HPDE6-E6E7 (cell line): ENCODE results near the gene EMID1.

Source experiments
- DNase-seq: peaks from one replicate; pipeline ENCODE4 v3.0.0; 2011; ENCODE audit warnings: missing footprints; ENCODE audit errors: extremely low spot score

Gene EMID1

GRCh38 chr22:29259253-29259899, 53.7 kb downstream of the EMID1 start:
- DNase-seq = no peak

DNA sequence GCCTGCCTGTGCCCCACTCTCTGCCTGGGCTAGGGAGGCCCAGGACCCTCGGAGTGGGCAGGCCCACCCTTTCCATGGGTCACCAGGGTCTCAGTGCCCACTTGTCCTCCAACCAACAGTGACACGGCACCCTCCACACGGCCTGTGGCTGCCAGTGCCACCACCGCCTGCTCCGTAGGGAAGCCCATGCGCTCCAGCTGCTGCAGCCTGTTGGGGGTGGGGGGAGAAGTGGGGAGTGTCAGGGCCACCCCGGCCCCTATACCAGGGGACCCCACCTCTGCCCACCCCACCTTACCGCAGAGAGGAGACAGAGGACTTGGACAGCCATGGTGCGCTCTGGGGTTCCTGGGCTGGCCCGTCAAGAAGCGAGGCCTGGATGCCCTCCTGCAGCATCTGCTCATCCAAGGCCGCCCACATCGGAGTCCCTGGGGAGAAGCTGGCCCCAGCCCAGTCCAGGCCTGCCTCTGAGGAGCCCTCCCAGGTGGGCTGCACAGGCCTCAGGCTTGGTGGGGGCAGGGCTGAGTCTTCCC, 54.4 kb downstream of the EMID1 start:
- DNase-seq = no peak

DNA sequence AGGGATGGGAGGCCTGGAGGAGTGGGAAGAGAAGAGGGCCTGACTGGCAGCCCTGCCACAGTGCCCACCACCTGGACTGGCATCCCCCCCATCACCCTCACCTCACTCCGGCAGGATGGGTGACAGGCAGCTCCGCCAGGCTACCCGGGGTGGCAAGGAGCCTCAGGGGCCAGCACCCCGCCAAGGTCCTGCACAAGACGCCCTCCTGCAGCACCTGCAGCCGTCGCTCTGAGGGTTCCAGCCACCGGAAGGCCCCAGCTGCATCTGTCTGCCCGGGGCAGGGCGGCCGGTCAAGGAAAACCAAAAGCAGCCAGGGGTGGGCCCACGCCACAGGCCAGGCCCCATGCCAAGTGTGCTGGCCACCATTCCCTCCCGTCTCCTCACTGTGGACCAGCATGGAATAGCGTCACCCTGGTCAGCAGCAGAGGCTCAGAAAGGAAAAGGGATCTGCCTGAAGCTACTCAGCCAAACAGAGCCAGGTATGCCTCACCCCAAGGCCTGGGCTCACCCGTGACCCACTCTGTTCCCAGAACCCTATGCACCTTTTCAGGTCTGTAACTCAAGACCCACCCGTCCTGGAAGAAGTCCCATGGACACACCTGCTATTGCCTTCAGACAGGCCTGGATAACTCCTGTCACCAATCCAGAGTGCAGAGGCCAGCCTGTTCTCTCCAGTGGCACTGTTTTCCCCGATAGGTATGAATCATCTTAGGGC, 55.1 kb downstream of the EMID1 start:
- DNase-seq = no peak

DNA sequence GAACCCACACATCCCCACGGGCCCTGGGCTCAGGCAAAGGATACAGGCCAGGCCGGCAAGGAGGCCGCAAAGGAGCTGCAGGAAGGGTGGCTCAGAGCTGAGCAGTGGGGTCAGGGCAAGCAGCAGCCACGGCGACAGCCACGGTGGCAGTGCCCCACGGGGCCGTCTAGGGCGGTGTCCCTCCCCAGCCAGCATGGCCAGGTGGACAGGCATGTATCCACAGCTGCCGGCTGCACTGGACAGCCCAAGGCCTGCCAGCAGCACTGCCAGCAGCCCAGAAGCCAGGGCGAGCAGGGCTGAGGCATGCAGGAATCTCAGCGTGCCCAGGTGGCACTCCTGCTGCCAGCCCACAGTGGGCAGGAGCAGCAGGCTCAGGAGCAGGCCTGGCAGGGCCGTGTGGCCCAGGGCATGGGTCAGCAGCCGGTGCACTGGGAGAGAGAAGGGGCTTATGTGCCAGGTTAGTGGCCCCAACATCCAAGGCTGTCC, 58.1 kb downstream of the EMID1 start:
- DNase-seq = no peak

DNA sequence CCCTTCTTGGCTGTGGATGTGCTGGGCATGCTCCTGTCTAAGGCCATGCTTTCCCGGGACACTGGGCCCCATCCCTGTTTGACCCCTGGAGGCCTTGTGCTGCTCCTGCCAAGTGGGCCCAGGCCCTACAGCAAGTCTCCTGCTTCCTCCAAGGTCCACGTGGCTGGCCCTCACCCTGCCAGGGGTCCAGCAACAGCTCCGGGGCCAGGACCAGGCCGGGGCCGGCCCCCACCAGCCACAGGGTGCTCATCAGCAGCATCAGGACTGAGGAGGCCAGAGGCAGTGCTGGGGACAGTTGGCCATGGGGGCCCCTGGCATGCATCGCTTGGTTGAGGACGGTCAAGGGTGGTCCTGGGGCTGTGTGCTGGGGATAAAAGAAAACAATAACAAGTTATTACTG, 59.6 kb downstream of the EMID1 start:
- no peak for DNase-seq

GRCh38 chr22:29265929-29266328, 60.2 kb downstream of the EMID1 start:
- no peak for DNase-seq

GRCh38 chr22:29266564-29267461, 61.1 kb downstream of the EMID1 start:
- no peak for DNase-seq

DNA sequence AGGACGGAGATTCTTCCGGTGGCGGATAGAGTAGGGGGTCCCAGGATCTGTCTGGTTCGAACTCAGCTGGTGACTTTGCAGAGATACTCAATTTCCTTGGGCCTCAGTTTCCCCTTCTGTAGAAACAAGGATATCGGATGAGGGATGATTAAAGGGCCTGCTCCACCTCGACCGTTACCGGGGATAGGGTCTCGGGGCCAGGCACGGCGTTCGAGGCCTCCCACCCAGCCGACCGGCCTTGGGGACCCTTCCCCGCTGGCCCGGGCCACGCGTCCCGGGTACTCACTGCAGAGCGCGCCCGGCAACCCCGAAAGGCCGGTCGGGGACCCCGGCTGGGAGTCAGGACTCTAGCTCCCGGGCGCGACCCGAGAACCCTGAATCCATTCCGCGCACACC, 61.8 kb downstream of the EMID1 start:
- DNase-seq = no peak

DNA sequence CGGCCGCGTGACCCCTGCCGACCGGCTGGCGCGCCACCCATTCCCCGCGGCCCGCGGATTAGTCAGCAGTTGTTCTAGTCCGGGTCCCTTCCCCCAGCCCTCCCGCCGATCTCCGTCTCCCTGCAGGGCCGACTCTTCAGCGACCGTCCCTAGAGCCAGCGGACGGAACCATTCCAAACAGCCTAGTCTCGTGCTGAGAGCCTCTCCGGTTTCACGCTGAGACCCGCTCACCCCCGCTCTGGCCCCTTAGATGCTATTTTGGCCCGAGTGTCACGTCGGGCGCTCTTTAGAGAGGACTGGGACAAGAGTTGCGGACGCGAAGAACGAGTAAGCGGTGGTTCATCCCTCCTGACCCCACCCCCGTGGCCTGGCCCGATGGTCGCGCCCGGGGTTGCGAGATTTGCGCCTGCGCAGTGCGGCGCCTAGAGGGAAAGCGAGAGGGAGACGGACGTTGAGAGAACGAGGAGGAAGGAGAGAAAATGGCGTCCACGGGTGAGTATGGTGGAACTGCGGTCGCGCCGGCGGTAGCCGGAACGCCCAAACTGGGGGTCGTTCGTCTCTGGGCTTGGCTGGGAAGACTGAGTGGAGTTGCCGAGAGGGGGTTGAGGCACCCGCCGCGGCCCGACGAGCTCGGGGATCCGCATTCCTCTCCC, 62.3 kb downstream of the EMID1 start, which contains the start of the genes EWSR1 and RHBDD3:
Gene EWSR1 (plus strand): TSS at position 411 of the 653 bp plus-strand sequence. CDS start 69 bp downstream, at position 480.
Gene RHBDD3 (minus strand): TSS at position 124 of the 653 bp plus-strand sequence. CDS start 2,355 bp downstream, outside the sequence.
- DNase-seq = peak; percentile 90

- DNase-seq = no peak
Observed at GRCh38 chr22:29268511-29269229, 63.0 kb downstream of the EMID1 start.

GRCh38 chr22:29269230-29269604, 63.5 kb downstream of the EMID1 start:
- no peak for DNase-seq

DNA sequence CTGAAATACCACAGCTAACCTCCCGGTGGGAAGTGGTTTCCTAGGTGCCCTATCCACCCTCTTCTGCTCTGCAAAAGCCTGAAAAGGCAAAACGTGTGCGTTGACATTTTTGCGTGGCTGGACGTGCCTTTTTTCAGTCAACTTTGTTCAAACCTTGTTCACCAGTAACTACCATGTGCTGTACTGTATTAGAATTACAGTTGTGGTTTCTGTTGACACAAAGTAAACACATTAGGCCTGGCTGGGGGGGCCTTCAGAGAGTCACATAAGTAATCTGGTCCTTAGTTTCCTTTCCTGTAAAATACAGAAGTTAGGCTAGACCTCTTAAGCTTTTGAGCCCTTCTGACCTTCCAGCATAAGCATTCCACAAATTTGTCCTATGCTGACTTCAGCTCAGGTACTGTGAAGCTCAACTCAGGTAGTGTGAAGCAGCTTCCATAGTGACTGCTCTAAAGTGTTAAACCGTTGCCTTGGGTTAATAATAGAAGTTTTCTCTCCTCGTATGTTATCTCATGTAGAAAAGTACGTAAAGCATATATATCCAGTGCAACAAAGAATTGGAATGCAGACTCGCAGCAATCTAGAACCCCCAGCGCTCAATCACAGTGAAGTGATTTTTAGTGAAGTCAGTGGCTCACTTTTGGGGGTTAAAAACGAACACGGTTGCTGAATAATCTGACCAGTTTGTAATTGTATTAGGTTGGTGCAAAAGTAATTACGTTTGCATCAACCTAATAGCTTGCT, 64.2 kb downstream of the EMID1 start:
- no peak for DNase-seq

- no peak for DNase-seq
Observed at GRCh38 chr22:29270475-29271271, 65.0 kb downstream of the EMID1 start.

DNA sequence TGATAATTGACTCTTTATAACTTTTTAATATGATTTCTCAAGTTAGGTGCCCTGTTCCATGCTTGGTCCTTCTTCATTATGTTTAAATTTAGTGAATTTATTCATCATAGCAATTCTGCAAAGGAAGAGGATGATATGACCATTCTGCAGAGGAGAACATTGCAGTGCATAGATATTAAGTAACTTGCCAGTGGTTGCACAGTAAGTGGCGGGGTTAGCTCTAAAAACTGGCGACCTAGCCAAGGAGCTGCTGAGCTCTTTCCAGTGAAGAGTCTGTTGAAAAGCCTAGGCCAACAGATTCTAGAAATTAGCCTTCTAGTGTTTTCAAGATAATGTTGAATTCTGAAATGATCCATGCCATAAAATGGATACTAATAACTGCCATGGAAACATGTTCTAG, 66.9 kb downstream of the EMID1 start:
- DNase-seq = no peak

GRCh38 chr22:29275167-29275566, 69.5 kb downstream of the EMID1 start:
- no peak for DNase-seq

DNA sequence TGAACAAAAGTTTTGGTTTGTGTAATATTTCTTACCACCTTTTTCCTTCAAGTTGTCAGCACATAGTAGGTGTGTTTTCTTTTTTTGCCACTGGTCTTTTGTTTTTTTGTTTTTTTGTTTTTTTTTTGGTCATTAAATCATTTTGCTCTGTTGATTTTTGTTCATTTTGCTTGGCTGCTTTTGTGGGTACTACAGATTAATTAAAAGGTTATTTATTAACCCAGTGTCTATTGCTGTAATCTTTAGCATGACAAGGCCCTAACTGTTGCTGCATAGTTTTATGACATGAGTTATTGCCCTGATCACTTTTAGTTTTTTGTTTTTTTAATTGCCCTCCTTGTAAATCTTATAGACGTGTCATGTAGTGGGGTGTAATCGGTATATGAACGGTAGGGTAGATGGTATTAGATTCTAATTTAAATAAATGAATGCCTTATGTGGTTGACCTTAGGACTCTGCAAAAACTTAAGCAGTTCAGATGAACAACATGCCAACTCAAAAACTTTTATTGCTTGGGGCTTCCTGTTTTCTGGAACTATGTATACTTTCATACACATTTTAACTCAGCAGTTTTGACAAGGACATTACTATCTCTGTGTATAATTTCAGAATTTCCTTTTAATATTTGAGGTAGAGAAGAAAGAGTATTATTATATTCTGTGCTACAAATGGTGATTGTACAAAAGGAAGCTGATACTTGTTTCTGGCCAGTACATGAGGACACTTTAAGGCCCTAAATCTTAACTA, 70.3 kb downstream of the EMID1 start:
- no peak for DNase-seq

DNA sequence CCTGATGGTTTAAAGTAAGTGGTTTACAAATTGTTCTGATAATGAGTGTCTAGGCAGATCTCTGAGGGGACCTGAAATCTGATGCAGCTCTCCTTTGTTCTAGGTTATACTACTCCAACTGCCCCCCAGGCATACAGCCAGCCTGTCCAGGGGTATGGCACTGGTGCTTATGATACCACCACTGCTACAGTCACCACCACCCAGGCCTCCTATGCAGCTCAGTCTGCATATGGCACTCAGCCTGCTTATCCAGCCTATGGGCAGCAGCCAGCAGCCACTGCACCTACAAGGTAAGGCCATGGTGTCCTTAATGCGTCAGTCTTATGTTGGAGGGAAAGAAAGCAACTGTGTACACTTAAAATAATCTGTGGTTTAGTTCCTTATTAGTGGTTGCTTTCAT, 72.2 kb downstream of the EMID1 start:
- no peak for DNase-seq

DNA sequence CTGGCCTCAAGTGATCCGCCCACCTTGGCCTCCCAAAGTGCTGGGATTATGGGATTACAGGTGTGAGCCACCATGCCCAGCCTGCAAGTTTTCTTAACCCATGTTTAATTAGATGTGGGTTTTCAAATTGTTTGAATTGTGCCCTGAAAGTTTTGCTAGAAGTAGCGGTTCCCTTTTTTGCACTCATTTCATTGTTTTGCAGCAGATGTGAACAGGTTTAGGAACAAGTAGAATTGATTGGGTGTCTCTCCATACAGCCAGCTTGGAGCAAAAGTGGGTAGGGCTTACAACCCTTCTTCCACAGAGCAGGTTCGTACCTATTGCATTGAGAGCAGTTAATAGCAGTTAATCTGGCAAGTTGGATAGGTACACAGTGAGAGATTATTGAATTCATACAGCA, 78.5 kb downstream of the EMID1 start:
- DNase-seq = no peak
